ENCODE data around the gene TNFAIP2. TPM values are rescaled to one million over a fixed set of nuclear protein-coding genes. Genes with fewer than 3 reads are reported as not detected.

The TNFAIP2 gene
- total and polyA plus RNA-seq, 2 experiments from 2014 or later = 9.9 to 14.1 TPM

DNA sequence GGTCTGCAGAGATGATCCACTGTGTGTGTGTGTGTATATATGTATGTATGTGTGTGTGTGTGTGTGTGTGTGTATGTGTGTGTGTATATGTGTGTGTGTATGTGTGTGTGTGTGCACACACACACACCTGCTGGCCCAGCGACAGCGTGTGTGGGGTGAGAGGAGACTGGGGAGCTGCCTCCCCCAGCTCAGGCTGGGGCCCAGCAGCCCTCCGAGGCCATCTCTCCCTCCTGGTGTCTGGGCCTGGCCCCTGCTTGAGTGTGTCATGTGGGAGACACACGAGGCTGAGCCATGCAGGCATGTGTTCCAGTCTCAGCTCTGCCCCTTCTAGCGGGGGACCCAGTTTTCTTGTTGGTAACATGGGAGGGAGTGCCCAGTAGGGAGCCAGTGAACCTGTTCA is 10.0 kb upstream of the TNFAIP2 start (continued):
- TF ChIP-seq, protein P1, sequence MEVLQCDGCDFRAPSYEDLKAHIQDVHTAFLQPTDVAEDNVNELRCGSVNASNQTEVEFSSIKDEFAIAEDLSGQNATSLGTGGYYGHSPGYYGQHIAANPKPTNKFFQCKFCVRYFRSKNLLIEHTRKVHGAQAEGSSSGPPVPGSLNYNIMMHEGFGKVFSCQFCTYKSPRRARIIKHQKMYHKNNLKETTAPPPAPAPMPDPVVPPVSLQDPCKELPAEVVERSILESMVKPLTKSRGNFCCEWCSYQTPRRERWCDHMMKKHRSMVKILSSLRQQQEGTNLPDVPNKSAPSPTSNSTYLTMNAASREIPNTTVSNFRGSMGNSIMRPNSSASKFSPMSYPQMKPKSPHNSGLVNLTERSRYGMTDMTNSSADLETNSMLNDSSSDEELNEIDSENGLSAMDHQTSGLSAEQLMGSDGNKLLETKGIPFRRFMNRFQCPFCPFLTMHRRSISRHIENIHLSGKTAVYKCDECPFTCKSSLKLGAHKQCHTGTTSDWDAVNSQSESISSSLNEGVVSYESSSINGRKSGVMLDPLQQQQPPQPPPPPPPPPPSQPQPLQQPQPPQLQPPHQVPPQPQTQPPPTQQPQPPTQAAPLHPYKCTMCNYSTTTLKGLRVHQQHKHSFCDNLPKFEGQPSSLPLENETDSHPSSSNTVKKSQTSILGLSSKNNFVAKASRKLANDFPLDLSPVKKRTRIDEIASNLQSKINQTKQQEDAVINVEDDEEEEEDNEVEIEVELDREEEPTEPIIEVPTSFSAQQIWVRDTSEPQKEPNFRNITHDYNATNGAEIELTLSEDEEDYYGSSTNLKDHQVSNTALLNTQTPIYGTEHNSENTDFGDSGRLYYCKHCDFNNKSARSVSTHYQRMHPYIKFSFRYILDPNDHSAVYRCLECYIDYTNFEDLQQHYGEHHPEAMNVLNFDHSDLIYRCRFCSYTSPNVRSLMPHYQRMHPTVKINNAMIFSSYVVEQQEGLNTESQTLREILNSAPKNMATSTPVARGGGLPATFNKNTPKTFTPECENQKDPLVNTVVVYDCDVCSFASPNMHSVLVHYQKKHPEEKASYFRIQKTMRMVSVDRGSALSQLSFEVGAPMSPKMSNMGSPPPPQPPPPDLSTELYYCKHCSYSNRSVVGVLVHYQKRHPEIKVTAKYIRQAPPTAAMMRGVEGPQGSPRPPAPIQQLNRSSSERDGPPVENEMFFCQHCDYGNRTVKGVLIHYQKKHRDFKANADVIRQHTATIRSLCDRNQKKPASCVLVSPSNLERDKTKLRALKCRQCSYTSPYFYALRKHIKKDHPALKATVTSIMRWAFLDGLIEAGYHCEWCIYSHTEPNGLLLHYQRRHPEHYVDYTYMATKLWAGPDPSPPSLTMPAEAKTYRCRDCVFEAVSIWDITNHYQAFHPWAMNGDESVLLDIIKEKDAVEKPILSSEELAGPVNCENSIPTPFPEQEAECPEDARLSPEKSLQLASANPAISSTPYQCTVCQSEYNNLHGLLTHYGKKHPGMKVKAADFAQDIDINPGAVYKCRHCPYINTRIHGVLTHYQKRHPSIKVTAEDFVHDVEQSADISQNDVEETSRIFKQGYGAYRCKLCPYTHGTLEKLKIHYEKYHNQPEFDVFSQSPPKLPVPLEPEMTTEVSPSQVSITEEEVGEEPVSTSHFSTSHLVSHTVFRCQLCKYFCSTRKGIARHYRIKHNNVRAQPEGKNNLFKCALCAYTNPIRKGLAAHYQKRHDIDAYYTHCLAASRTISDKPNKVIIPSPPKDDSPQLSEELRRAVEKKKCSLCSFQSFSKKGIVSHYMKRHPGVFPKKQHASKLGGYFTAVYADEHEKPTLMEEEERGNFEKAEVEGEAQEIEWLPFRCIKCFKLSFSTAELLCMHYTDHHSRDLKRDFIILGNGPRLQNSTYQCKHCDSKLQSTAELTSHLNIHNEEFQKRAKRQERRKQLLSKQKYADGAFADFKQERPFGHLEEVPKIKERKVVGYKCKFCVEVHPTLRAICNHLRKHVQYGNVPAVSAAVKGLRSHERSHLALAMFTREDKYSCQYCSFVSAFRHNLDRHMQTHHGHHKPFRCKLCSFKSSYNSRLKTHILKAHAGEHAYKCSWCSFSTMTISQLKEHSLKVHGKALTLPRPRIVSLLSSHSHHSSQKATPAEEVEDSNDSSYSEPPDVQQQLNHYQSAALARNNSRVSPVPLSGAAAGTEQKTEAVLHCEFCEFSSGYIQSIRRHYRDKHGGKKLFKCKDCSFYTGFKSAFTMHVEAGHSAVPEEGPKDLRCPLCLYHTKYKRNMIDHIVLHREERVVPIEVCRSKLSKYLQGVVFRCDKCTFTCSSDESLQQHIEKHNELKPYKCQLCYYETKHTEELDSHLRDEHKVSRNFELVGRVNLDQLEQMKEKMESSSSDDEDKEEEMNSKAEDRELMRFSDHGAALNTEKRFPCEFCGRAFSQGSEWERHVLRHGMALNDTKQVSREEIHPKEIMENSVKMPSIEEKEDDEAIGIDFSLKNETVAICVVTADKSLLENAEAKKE (CRISPR knock-in tag; IDR thresholded peaks at IDR 0.05) = no peak
- TF ChIP-seq ZNF331 (CRISPR knock-in tag; IDR thresholded peaks at IDR 0.05; ENCODE audit: low read depth) = no peak
- TF ChIP-seq NANOG (IDR thresholded peaks at IDR 0.05; ENCODE audit: borderline replicate concordance) = no peak
- no peak for TF ChIP-seq EZH2phosphoT487 (IDR thresholded peaks at IDR 0.05; ENCODE audit: unreplicated experiment)

DNA sequence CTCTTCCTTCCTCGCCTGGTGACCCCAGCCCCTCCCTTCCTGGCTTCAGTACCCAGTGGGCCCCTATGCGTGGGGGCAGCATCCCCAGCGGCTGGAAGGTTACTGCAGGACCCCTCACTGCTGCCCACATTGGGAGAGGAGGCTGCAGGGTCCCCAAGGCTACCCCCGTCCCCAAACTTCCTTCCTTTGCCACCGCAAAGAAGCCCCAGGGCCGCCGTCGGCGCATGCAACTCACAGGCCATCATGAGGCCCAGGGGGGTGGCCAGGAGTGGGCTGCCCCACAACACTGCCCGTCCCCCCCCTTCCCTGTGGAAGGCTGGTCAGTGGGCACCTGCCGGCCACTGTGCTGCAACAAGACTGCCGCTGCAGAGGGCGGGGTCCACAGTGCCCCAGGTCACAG is 9.5 kb upstream of the TNFAIP2 start:
- Histone ChIP-seq H3K79me2 (replicated peaks; ENCODE audit: insufficient read depth) (no peaks in the 10 kb centered on the region), H4K20me1 (replicated peaks; ENCODE audit: insufficient read depth) (no peaks in the 10 kb centered on the region), H3K27ac (ENCODE audit: low read depth) (no peak overlapping the region), H3F3A (replicated peaks; ENCODE audit: low read depth) (no peaks in the 10 kb centered on the region), H3K4me3 (no peak overlapping the region), H3K4me2 (no peak overlapping the region), H3K36me3 (ENCODE audit: insufficient read depth) (no peaks in the 10 kb centered on the region), H3K27me3 (ENCODE audit: insufficient read depth) (peaks cover 19% of the 10 kb centered on the region), H2AFZ (no peak overlapping the region), H3K4me1 (ENCODE audit: insufficient read depth) (peaks cover 16% of the 10 kb centered on the region), H3K9me2 (ENCODE audit: insufficient read depth) (no peaks in the 10 kb centered on the region)
- Mint-ChIP-seq H3K4me3 (no peak overlapping the region), H3K27ac (no peak overlapping the region), H3K4me1 (peaks cover 24% of the 10 kb centered on the region), H3K9me3 (no peaks in the 10 kb centered on the region), H3K27me3 (ENCODE audit: insufficient read depth, low read depth, poor library complexity) (peaks cover 35% of the 10 kb centered on the region), H3K36me3 (ENCODE audit: low read depth) (no peaks in the 10 kb centered on the region; the same call in 2 of the 3 replicates)
- no peak for ATAC-seq
- DNase-seq (ENCODE audit: low spot score) = no peak
- TF ChIP-seq STAT1 (IDR thresholded peaks at IDR 0.05; ENCODE audit: unreplicated experiment) (no peak), NANOG (IDR thresholded peaks at IDR 0.05; ENCODE audit: borderline replicate concordance) (no peak), ZNF331 (CRISPR knock-in tag; IDR thresholded peaks at IDR 0.05; ENCODE audit: low read depth) (no peak), JUNB (IDR thresholded peaks at IDR 0.05; ENCODE audit: unreplicated experiment) (no peak), EZH2 (IDR thresholded peaks at IDR 0.05; ENCODE audit: low read depth, unreplicated experiment) (no peak)
- TF ChIP-seq, protein P2, sequence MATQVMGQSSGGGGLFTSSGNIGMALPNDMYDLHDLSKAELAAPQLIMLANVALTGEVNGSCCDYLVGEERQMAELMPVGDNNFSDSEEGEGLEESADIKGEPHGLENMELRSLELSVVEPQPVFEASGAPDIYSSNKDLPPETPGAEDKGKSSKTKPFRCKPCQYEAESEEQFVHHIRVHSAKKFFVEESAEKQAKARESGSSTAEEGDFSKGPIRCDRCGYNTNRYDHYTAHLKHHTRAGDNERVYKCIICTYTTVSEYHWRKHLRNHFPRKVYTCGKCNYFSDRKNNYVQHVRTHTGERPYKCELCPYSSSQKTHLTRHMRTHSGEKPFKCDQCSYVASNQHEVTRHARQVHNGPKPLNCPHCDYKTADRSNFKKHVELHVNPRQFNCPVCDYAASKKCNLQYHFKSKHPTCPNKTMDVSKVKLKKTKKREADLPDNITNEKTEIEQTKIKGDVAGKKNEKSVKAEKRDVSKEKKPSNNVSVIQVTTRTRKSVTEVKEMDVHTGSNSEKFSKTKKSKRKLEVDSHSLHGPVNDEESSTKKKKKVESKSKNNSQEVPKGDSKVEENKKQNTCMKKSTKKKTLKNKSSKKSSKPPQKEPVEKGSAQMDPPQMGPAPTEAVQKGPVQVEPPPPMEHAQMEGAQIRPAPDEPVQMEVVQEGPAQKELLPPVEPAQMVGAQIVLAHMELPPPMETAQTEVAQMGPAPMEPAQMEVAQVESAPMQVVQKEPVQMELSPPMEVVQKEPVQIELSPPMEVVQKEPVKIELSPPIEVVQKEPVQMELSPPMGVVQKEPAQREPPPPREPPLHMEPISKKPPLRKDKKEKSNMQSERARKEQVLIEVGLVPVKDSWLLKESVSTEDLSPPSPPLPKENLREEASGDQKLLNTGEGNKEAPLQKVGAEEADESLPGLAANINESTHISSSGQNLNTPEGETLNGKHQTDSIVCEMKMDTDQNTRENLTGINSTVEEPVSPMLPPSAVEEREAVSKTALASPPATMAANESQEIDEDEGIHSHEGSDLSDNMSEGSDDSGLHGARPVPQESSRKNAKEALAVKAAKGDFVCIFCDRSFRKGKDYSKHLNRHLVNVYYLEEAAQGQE (IDR thresholded peaks at IDR 0.05; ENCODE audit: unreplicated experiment) = no peak

Measured in GM23338 (cell line).